GM19372 (cell line): ENCODE data around the gene OGG1.
A peak's percentile ranks its signal among the peaks of the same experiment; 100 is the strongest.

Experiments used
- ATAC-seq: cut with Tn5 transposase; IDR thresholded peaks from one replicate; pipeline ENCODE4 v1.9.1; 2021; ENCODE audit warnings: mild to moderate bottlenecking, low read depth, moderate library complexity; ENCODE audit not compliant: unreplicated experiment

The OGG1 gene

DNA sequence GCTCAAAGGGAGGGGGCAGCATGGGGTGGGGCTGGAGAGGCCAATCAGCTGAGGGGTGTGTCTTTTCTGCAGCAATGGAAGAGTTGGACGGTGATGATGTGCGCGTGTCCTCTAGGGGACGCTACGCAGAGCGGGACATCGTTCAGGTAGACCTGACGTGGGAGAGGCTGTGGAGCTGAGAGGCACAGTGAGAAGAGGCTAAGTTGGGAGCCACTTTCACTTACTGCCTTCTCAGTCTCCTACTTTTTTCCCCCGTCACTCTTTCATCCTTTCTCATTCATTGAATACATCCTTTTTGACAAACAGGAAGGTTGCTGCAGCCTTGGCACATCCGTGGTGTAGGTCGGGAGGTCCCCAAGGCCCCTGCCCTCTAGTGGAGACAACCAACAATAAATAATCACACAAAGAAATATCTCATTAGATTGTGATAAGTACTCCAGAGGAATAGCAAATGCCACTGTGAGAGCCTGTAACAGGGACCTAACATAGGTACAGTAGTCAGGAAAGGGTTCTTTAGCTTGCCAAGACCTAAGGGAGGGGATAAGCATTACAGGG lies 22.6 kb upstream of the OGG1 start:
- ATAC-seq, result peak; percentile 25

DNA sequence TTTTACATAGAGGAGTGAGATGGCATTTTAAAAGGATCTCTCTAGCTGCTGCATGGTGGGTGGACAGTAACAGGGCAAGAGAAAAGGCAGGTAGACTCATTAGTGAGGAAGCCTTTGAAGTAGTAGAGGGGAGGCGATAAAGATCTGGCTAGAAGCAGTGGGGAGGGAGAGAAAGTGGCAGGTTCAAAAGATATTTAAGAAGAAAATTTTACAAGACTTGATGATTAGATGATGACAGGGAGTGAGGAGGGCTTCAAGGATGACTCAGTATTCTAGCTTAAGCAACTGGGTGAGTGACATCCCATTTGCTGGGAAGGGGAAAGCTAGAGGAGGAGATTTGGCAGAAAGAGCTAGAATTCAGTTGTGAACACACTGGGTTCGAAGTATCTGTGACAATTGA lies 22.0 kb upstream of the OGG1 start:
- no peak for ATAC-seq

DNA sequence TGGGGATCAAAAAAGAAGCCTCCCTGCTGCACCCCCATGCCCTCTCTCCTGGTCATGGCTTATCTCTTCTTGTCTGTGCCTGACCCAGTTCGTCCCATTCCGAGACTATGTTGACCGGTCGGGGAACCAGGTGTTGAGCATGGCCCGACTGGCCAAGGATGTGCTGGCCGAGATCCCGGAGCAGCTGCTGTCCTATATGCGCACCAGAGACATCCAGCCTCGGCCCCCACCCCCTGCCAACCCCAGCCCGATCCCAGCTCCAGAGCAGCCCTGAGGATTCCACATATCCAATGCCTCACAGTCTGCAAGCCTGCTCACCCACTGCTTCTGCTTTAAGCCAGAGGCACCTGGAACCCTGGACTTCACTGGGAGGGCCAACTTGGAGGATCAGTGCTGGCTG lies 20.3 kb upstream of the OGG1 start:
- ATAC-seq, result no peak

DNA sequence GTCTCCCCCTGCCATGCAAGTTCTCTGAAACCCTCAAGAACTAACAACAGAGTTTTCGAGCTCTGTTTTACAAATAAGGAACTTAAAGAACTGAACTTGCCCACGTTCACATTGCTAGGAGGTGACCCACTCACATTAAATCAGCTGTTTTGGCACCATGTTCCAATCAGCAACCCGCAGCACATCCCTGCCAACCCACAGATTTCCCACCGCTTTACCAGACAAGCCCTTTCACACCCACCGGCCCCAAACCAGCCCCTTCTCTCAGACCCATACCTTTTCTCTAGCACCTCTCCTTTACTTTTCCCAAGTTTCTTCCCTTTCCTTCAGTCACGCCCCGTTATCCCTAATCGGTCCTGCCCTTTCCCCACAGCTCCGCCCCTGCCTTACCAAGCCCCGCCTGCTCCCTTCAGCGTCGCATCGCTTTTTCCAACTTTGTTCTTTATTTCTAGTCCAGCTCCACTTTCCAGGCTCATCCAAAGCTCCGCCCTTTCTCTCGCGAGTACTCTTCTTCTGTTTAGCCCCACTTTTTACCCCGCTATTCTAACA lies 19.0 kb upstream of the OGG1 start:
- ATAC-seq, result peak; percentile 40

DNA sequence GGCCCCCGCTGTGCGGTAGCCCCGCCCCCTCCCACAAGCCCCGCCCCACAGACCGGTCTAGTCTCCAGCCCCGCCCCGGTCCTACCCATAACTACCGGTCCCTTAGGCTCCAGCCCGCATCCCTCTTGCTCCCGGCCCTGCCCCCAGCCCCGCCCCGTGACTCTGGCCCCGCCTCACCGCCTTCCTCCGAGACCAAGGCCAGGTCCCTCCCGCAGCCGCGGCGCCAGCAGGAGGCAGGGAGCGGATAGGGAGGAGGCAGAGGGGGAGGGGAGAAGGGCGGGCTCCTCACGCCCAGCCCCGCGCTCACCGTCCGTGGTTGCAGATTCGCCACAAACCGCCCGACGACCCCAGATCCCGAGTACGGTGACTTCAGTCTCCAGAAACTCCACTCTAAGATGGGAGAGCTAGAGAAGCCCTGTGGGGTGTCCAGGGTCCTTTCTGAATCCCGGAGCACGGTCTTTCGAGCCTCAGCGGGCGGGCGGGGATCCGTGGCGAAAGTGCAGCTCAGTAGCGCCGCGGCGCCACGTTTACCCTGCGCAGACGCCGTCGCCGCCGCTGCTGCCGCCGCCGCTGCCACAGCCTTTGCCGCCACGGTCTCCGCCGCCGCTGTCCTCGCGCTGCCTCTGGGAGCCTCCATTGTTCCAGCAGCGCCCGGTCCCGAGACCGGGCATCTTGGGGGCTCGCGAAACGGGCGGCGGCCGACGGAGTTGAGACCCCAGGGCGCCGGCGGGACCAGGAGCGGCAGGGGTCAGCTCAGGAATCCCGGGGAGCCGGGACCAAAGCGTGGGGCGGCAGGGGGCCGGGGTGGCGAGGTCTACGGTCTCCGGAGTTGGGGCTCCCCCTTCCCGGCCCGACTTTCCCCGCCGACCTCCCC lies 18.3 kb upstream of the OGG1 start, which contains the start of gene BRPF1:
Gene BRPF1 (plus strand): TSS at position 530 of the 874 bp plus-strand sequence. CDS start 2,406 bp downstream, outside the sequence.
- ATAC-seq, result peak; percentile 87

DNA sequence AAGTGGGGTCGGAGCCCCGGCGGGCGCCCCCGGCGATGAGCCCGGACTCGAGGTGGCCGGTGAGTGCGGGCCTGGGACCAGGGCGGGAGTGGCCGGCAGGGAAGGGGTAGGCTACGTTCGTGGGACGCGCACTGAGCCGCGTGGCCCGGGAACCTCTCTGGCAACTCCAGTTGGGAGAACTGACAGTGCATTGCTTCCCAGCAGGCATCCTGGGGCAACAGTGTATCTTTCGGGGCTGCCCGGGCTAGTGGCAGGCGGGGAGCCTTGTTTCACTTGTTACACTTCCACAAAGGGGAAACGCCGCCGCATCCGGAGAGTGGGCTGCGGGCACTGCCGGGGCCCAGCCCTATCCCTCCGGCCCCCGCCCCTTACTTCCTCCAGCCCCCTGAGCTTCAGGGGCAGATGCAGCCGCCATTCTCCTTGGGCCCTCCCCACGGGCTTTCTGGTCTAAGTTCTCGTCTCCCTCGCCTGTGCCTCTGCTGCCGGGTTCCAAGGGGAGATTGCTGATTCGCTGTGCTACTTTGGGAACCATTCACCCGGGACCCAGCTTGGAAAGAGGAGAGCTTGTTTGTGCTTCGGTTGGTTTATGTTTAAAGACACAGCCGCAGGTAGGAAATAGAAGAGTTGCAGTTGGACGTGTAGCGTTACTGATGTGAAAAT lies 17.5 kb upstream of the OGG1 start:
- ATAC-seq, result no peak

DNA sequence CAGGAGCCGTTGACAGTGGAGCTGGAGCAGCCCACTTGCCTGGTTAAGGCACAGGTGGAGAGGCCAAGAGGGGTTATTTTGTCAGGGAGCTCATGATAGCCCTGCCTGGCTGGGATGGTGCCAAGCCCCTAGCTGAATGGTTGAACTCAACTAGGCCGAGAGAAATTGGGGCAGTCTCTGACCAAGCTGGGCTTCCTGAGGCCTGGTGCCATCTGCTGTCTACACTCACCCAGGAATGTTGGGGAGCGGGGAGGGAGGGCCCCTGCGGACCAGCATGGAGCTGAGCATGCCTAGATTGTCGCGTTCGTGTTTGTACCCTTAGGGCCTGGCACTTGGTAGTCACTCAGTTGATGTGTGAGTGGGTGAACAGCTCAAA lies 17.0 kb upstream of the OGG1 start:
- no peak for ATAC-seq

DNA sequence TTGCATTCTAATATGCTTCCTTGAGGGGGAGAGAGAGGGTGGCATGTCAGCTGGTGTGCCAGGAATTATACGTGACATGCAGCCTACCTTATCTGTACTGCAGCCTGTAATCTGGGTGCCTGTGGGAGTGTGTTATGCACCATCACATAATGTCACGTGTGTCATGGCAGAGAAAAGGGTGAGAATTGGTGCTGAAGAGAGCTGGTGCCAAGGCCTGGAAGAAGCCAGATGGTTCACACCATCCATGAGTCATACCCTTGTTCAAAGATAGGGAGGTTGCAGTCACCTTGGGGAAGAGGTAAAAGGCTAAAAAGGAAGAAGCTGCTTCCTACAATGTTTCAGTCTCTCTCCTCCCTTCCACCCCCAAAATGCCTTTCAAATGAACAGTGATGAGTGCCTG lies 12.9 kb upstream of the OGG1 start:
- no peak for ATAC-seq

DNA sequence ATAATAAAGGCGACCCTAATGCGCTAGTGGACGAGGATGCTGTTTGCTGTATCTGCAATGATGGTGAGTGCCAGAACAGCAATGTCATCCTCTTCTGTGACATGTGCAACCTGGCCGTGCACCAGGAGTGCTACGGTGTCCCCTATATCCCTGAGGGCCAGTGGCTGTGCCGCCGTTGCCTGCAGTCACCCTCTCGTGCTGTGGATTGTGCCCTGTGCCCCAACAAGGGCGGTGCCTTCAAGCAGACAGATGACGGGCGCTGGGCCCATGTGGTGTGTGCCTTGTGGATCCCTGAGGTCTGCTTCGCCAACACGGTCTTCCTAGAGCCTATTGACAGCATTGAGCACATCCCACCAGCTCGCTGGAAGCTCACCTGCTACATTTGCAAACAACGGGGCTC lies 10.6 kb upstream of the OGG1 start:
- no peak for ATAC-seq

DNA sequence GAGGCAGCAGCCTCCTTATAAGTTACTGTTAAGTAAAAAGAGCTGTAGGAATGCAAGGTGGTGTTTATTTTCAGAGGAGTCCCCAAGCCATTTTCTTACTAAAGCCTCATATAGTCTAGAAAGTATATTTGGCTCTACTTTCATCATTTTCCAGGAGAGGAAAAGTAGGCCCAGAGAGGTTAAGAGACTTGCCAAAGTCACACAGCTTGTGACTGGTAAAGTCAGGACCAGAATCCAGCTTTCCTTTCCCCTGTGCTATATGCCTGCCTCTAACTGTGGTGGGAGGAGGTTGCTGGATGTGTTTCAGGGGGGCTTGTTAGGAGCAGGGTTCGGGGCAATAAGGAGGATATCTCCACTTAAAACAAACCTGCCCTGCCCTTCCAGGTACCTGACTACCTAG lies 7.2 kb upstream of the OGG1 start:
- no peak for ATAC-seq

DNA sequence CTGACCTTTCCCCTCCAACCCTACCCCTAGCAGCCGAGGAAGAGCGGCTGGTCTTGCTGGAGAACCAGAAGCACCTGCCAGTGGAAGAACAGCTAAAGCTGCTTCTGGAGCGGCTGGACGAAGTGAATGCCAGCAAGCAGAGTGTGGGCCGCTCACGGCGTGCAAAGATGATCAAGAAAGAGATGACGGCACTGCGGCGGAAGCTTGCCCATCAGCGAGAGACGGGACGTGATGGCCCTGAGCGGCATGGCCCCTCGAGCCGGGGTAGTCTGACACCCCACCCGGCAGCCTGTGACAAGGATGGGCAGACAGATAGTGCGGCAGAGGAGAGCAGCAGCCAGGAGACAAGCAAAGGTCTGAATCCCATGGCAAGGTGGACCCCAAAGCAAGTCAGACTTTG lies 6.2 kb upstream of the OGG1 start:
- ATAC-seq, result no peak

DNA sequence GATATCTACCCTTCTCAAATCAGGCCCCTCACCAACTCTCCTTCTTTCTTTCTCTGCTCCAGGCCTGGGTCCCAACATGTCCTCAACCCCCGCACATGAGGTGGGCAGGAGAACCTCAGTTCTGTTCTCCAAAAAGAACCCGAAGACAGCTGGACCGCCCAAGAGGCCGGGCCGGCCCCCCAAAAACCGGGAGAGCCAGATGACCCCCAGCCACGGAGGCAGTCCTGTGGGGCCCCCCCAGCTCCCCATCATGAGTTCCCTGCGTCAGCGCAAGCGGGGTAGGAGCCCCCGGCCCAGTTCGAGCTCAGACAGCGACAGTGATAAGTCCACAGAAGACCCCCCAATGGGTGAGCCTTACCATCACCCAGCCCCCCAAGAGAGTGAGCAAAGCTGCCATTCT lies 5.6 kb upstream of the OGG1 start:
- no peak for ATAC-seq

DNA sequence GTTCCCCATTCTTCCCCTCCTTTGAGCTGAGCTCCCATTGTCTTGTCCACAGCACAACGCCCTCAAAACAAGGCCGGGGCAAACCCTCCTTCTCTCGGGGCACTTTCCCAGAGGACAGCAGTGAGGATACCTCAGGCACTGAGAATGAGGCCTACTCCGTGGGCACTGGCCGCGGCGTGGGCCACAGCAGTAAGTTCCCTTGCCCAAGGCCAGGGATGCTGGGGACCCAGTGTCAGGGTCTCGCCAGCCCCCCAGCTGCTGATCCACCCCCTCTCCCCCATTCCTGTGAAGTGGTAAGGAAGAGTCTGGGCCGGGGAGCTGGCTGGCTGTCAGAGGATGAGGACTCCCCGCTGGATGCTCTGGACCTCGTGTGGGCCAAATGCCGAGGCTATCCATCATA lies 4.2 kb upstream of the OGG1 start:
- ATAC-seq, result no peak

DNA sequence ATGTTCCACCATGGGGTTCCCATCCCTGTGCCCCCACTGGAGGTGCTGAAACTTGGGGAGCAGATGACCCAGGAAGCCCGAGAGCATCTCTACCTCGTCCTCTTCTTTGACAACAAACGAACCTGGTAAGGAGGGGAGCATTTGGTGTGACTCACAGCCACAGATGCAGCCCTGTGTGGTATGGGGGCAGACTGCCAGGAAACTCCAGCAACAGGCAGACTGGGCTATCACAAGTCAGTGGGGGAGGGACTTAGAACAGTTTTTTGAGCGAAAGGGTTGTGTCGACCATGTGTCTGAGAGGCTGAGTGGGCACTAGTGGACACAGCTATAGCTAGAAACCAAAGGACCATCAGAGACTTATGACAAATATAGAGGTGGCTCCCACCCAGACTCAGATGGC lies 3.4 kb upstream of the OGG1 start:
- no peak for ATAC-seq

DNA sequence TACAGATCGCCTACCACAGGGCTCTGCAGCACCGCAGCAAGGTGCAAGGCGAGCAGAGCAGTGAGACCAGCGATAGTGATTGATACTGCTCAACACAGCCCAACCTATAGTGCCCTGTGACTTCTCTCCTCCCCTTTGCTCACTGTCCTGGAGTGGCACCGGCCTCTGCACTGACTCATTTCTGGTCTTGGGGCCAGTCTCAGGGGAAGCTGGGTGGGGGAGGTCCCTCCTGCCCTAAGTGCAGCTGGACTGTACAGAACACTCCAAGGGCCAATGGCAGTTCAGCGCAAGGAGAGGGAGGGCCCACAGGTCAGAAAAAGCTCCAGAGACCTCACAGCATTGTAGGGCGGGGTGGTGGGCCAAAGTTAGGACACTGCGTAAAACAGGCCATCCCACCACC lies 2.5 kb upstream of the OGG1 start:
- no peak for ATAC-seq

DNA sequence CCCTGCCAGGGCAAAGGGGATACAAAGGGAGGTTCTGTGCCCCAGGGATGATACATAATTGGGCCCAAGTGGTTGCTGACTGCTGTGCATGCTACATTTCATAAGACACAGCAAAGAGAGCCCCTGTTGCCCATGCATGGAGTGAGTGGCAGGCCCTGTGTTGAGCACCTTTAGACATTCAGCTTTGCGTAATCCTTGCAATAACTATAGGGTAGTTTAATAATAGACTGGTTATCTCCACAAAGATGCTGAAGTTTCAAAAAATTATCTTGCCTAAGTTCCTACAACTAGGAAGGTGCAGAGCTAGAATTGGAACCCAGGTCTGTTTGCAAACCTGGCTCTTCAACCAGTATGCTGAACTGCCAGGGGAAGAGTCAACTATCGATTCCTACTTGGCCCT lies 1.7 kb upstream of the OGG1 start:
- no peak for ATAC-seq

DNA sequence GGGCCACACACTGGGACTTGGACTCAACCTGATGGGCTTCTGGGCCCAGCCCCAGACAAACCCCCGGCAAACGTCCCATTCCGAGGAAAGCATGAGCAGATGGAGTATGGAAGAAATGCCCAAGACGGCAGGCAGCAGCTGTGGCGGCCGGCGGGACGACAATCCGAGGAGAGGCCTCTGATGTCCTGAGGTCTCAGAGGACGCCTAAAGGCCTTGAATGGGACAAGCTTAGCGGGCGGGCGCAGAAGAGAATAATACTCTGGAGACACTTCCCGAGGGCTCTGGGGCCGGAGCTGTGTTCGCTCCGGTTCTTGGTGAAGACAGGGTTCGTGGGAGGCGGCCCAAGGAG lies 482 bp upstream of the OGG1 start:
- no peak for ATAC-seq

DNA sequence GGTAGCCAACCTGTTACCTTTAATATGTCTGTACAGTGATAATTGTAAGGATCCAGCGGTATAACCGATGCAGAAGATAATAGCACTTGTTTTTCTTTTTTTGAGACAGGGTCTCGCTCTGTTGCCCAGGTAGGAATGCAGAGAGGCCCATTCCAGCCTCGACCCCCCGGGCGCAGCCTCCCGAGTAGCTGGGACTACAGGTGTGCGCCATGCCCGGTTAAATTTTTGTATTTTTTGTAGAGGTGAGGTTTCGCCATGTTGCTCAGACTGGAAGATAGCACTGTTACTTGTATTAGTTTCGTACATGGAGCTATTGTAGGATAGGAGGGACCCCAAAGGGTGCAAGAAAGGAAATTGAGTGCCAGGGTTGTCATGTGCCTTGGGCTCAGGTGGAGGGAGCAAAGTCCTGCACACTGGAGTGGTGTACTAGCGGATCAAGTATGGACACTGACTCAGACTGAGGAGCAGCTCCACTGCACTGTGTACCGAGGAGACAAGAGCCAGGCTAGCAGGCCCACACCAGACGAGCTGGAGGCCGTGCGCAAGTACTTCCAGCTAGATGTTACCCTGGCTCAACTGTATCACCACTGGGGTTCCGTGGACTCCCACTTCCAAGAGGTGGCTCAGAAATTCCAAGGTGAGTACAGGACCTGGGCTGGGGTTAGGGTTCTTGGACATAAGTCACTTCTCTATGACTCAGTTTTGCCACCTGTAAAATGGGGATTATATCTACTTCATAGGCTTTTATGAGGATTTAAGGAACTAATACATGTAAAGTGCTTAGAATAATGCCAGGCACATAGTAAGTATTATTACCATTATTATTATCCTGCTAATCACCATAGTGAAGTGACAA lies 1.0 kb downstream of the OGG1 start:
- no peak for ATAC-seq

DNA sequence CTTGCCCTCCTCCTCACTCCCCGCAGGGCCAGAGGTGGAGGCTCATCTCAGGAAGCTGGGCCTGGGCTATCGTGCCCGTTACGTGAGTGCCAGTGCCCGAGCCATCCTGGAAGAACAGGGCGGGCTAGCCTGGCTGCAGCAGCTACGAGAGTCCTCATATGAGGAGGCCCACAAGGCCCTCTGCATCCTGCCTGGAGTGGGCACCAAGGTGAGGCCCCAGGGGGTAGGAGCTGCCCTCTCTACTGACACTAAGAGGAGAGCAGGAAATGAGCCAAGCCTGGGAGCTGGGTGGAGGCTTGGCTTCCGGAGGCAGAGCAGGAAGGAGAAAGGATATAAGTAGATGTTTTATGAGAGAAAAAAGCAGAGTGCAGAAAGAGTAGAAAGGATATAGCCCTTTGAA lies 4.9 kb downstream of the OGG1 start:
- no peak for ATAC-seq

DNA sequence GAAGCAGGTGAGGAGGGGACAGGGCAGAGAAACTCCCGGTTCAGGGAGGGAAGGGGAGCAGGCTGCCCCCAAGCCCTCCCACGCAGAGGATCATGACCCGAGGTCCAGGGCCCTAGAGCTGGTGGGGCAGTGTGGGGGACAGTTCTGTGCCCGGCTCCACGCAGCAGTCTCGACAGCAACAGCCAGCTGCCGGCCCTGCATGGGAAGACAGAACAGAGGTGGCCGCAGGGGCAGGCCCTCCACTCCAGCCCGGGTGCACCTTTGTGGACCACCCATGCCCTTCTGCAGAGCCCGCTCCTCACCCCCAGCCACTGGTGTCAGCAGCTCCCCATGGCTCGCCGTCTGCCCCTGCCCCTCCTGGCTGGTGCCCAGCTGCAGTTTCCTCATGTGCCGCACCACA lies 7.7 kb downstream of the OGG1 start:
- ATAC-seq, result no peak
